Activated T-cell treated with anti-CD3 and anti-CD28 coated beads, Interleukin-2, amount 50 U/mL, for 4 hours (primary cell): ENCODE data around the gene FARS2. TPM values are rescaled to one million over a fixed set of nuclear protein-coding genes. Genes with fewer than 3 reads are reported as not detected.

ENCODE experiments used
- ATAC-seq, 2 donors: fragments of 200-7000 bp; cut with Tn5 transposase; one replicate each; pipeline ENCODE4 v1.10.0; 2021
- DNase-seq: peaks from one replicate; pipeline ENCODE4 v3.0.0-alpha.2; 2020
- H3K27me3 Mint-ChIP-seq: one replicate; pipeline ENCODE4 v1.8.0; 2021; ENCODE audit warnings: low read depth, mixed read lengths
- H3K36me3 Mint-ChIP-seq: one replicate; pipeline ENCODE4 v1.8.0; 2022; ENCODE audit warnings: mixed read lengths; ENCODE audit not compliant: insufficient read depth
- H3K4me1 Mint-ChIP-seq: one replicate; pipeline ENCODE4 v1.8.0; 2021; ENCODE audit warnings: low read depth, mixed read lengths
- H3K4me3 Mint-ChIP-seq: one replicate; pipeline ENCODE4 v1.8.0; 2021; ENCODE audit warnings: mild to moderate bottlenecking, moderate library complexity, mixed read lengths
- H3K9me3 Mint-ChIP-seq: one replicate; pipeline ENCODE4 v1.8.0; 2021; ENCODE audit warnings: mixed read lengths
- total RNA-seq, 3 donors: library from RNA; stranded (reverse); gene quantifications; one replicate each; pipeline ENCODE4 v1.2.1, GENCODE V29; 2021

The FARS2 gene
- total RNA-seq, 3 donors from 2014 or later, result 28.3 to 31.0 (median 29.9) TPM

DNA sequence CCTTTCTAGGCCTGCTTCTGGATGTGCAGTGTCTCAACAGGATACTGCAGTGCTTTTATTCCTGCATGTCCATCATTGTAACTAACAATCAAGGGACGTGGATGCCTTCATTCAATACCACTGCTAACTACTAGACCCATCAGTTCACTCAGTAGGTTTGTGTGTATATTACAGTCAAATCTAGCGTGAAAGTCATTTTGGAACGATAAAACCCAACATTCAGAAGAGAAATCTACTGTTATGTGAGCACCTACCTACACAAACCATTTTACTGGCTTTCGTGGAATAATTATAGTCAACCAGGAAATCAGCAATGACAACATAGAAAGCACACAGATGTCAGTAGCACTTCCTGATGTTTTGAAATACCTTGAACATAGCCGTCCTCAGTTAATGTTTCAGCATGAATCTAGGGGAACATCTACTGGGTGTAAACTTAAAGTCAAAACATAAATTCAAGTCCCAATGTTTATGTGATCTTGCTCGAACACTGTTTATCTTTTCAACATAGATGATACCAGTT lies 270.6 kb downstream of the FARS2 start:
- H3K9me3 Mint-ChIP-seq, result no peaks in the 10 kb centered on the region
- H3K36me3 Mint-ChIP-seq, result peaks cover 15% of the 10 kb centered on the region
- no peaks in the 10 kb centered on the region for H3K27me3 Mint-ChIP-seq
- peaks cover 4% of the 10 kb centered on the region for H3K4me1 Mint-ChIP-seq
- H3K4me3 Mint-ChIP-seq, result no peak overlapping the region
- no peak for ATAC-seq
- no peak for DNase-seq

- no peaks in the 10 kb centered on the region for H3K9me3 Mint-ChIP-seq
- peaks cover 19% of the 10 kb centered on the region for H3K36me3 Mint-ChIP-seq
- DNase-seq (no peak), ATAC-seq (no peak)
- peaks cover 2% of the 10 kb centered on the region for H3K4me1 Mint-ChIP-seq
- no peaks in the 10 kb centered on the region for H3K27me3 Mint-ChIP-seq
- H3K4me3 Mint-ChIP-seq, result no peak overlapping the region
These were observed 271.6 kb downstream of the FARS2 start for GRCh38 chr6:5532941-5533340.

GRCh38 chr6:5534643-5535042 lies 273.3 kb downstream of the FARS2 start:
- H3K27me3 Mint-ChIP-seq, result no peaks in the 10 kb centered on the region
- no peak for ATAC-seq
- no peaks in the 10 kb centered on the region for H3K9me3 Mint-ChIP-seq
- no peak overlapping the region for H3K4me3 Mint-ChIP-seq
- H3K36me3 Mint-ChIP-seq, result peaks cover 16% of the 10 kb centered on the region
- peaks cover 2% of the 10 kb centered on the region for H3K4me1 Mint-ChIP-seq
- DNase-seq, result no peak

DNA sequence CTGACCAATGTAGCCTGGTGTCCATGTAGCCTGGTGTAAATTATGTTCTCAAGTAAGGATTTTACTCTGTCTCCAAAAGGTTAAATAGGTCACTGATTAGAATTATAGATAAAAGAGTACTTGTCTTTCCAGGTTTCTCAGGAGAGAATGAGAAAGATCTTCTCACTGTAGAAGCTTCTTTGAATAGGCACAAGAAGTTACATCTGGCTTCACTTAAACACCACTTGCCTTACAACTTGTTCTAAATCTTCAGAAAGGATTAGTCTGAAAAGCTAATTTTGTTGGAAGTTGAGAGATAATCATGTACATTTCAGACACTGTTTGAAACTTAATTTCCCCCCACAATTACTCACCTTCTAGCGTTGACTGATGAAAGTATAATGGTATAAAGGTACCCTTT lies 275.3 kb downstream of the FARS2 start:
- Mint-ChIP-seq H3K4me1 (peaks cover 10% of the 10 kb centered on the region), H3K36me3 (peaks cover 23% of the 10 kb centered on the region), H3K27me3 (no peaks in the 10 kb centered on the region), H3K9me3 (peaks cover 3% of the 10 kb centered on the region), H3K4me3 (no peak overlapping the region)
- no peak for ATAC-seq
- DNase-seq, result no peak

DNA sequence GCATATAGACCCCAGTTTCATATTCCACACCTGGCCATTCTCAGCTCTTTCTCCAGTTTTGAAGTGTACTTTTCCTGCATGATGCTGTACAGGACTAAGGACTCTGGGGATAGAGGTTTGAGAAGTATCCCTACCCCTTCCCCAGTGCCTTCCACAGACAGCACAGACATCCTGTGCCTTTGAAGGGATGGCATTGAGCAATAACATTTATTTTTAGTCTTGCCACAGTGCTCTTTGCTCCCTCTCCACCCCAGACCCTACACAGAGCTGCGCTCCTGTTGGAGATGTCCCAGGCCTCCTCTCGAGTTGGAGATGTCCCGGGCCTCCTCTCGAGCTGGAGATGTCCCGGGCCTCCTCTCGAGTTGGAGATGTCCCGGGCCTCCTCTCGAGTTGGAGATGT lies 275.8 kb downstream of the FARS2 start:
- H3K36me3 Mint-ChIP-seq, result peaks cover 23% of the 10 kb centered on the region
- ATAC-seq (no peak), DNase-seq (no peak)
- no peak overlapping the region for H3K4me3 Mint-ChIP-seq
- no peaks in the 10 kb centered on the region for H3K27me3 Mint-ChIP-seq
- peaks cover 3% of the 10 kb centered on the region for H3K9me3 Mint-ChIP-seq
- peaks cover 10% of the 10 kb centered on the region for H3K4me1 Mint-ChIP-seq

GRCh38 chr6:5537967-5538366 lies 276.7 kb downstream of the FARS2 start:
- H3K9me3 Mint-ChIP-seq, result peaks cover 3% of the 10 kb centered on the region
- ATAC-seq, result no peak
- H3K4me1 Mint-ChIP-seq, result peaks cover 10% of the 10 kb centered on the region
- no peak overlapping the region for H3K4me3 Mint-ChIP-seq
- DNase-seq, result no peak
- no peaks in the 10 kb centered on the region for H3K27me3 Mint-ChIP-seq
- peaks cover 24% of the 10 kb centered on the region for H3K36me3 Mint-ChIP-seq

DNA sequence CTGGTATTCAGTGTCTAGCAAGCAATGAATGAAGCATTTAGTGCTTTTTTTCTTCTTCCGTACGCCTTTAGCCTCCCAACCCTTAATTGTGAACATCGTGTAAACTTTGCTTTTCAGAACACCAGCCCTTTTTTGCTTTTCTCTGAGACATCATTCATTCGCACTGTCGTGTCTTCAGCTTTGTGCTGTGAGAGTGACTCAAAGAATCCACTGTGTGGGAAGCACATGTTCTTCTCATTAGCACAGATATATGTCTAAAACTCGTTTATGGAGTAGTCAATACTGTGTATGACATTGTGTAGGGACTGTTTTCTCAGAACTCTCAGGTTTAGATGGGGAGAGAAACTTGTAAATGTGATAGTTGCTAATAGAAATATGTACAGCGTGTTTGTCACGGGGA lies 279.1 kb downstream of the FARS2 start:
- H3K27me3 Mint-ChIP-seq, result no peaks in the 10 kb centered on the region
- DNase-seq, result no peak
- peaks cover 3% of the 10 kb centered on the region for H3K9me3 Mint-ChIP-seq
- ATAC-seq, result no peak
- peaks cover 21% of the 10 kb centered on the region for H3K36me3 Mint-ChIP-seq
- no peak overlapping the region for H3K4me3 Mint-ChIP-seq
- peaks cover 10% of the 10 kb centered on the region for H3K4me1 Mint-ChIP-seq

- peaks cover 10% of the 10 kb centered on the region for H3K4me1 Mint-ChIP-seq
- H3K4me3 Mint-ChIP-seq, result no peak overlapping the region
- H3K27me3 Mint-ChIP-seq, result no peaks in the 10 kb centered on the region
- H3K36me3 Mint-ChIP-seq, result peaks cover 23% of the 10 kb centered on the region
- no peak for ATAC-seq
- peaks cover 3% of the 10 kb centered on the region for H3K9me3 Mint-ChIP-seq
- no peak for DNase-seq
These were observed 279.7 kb downstream of the FARS2 start for GRCh38 chr6:5541025-5541424.

DNA sequence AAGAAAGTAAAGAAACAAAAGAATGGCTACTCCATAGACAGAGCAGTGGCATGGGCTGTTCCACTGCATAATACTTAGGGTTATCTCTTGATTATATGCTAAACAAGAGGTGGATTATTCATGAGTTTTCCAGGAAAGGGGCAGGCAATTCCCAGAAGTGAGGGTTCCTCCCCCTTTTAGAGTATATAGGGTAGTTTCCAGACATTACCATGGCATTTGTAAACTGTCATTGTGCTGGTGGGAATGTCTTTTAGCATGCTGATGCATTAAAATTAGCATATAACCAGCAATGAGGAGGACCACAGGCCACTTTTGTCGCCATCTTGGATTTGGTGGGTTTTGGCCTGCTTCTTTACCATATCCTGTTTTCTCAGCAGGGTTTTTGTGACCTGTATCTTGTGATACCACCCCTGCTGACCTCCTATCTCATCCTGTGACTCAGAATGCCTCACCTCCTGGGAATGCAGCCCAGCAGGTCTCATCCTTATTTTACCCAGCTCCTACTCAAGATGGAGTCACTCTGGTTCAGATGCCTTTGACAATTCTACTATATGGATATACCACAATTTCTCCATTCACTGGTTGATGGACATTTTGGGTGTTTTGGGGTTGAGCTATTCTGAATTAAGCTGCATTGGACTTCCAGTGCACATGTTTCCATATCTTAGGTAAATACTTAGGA lies 280.6 kb downstream of the FARS2 start:
- peaks cover 27% of the 10 kb centered on the region for H3K36me3 Mint-ChIP-seq

DNA sequence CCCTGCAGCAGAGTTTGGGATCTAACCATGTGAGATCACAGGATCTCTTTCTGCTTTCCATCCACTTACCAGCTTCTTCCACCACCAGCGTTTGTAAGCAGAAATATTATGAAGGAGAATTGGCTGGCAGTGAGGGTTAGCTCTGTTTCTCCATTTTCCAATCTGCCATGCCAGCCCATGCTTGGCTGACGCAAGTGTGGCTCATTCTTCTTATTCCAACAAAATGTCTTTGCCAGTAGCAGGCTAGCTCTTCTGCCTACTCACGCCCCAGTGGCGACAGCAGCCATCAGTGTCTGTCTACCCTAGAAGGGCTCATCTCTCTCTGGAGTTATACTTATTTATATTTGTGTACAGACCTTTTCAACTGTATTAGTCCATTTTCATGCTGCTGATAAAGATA lies 286.2 kb downstream of the FARS2 start:
- peaks cover 48% of the 10 kb centered on the region for H3K36me3 Mint-ChIP-seq

More for the DNA sequence above, 280.6 kb downstream of the FARS2 start:
- Mint-ChIP-seq H3K4me1 (peaks cover 10% of the 10 kb centered on the region), H3K9me3 (peaks cover 3% of the 10 kb centered on the region), H3K4me3 (no peak overlapping the region), H3K27me3 (no peaks in the 10 kb centered on the region)
- ATAC-seq (no peak), DNase-seq (no peak)

GRCh38 chr6:5550631-5551030 lies 289.3 kb downstream of the FARS2 start:
- DNase-seq (no peak), ATAC-seq (no peak)
- no peaks in the 10 kb centered on the region for H3K27me3 Mint-ChIP-seq
- H3K4me3 Mint-ChIP-seq, result no peak overlapping the region
- H3K9me3 Mint-ChIP-seq, result peaks cover 13% of the 10 kb centered on the region
- H3K4me1 Mint-ChIP-seq, result no peaks in the 10 kb centered on the region
- peaks cover 46% of the 10 kb centered on the region for H3K36me3 Mint-ChIP-seq

More for the DNA sequence above, 286.2 kb downstream of the FARS2 start:
- H3K27me3 Mint-ChIP-seq, result no peaks in the 10 kb centered on the region
- no peak for ATAC-seq
- DNase-seq, result no peak
- H3K9me3 Mint-ChIP-seq, result peaks cover 13% of the 10 kb centered on the region
- H3K4me3 Mint-ChIP-seq, result no peak overlapping the region
- H3K4me1 Mint-ChIP-seq, result peaks cover 1% of the 10 kb centered on the region

DNA sequence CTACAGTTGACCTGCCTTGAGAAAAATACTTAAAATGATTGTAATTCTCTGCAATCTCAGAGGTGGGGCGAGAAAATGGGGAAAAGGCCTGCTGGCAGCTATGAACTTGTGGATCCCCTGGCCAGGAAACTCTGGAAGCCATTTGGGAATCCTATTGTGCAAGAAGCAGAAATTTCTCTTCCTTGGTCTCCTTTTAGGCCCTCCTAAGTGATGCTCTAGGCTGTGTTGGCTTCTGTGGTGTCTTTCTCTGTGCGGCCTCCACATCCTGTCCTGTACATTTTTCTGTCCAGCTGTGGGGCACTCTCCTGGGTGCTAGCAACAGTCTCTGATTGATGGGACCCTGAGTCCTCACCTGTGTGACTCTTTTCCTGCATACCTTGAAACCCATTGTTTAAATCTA lies 290.9 kb downstream of the FARS2 start:
- Mint-ChIP-seq H3K36me3 (peaks cover 38% of the 10 kb centered on the region), H3K4me1 (no peaks in the 10 kb centered on the region), H3K27me3 (no peaks in the 10 kb centered on the region), H3K4me3 (no peak overlapping the region), H3K9me3 (peaks cover 13% of the 10 kb centered on the region)
- DNase-seq (no peak), ATAC-seq (no peak)

- ATAC-seq, result no peak
- peaks cover 29% of the 10 kb centered on the region for H3K36me3 Mint-ChIP-seq
- no peak for DNase-seq
- no peaks in the 10 kb centered on the region for H3K4me1 Mint-ChIP-seq
- peaks cover 13% of the 10 kb centered on the region for H3K9me3 Mint-ChIP-seq
- no peak overlapping the region for H3K4me3 Mint-ChIP-seq
- H3K27me3 Mint-ChIP-seq, result no peaks in the 10 kb centered on the region
These were observed 292.5 kb downstream of the FARS2 start for GRCh38 chr6:5553767-5554166.

DNA sequence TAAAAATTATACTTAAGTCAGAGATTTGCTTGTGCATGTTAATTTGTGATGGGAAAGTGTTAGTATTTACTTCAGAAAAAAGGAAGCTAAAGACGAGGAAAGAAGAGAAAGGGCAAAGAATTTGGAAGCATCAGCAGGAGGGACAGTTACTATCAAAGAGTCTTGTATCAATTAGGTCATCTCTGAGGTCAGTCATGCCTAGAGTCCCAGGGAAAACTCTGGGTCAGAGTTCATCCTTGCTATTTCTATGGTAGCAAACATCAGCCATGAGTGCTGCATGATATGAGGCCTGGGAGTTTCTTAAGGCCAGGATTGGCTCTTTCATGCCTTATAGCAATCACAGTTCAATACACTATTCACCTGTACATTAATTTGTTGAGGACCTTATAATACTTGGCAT lies 292.9 kb downstream of the FARS2 start:
- DNase-seq (no peak), ATAC-seq (no peak)
- Mint-ChIP-seq H3K4me1 (no peaks in the 10 kb centered on the region), H3K9me3 (peaks cover 13% of the 10 kb centered on the region), H3K4me3 (no peak overlapping the region), H3K36me3 (peaks cover 27% of the 10 kb centered on the region), H3K27me3 (no peaks in the 10 kb centered on the region)

DNA sequence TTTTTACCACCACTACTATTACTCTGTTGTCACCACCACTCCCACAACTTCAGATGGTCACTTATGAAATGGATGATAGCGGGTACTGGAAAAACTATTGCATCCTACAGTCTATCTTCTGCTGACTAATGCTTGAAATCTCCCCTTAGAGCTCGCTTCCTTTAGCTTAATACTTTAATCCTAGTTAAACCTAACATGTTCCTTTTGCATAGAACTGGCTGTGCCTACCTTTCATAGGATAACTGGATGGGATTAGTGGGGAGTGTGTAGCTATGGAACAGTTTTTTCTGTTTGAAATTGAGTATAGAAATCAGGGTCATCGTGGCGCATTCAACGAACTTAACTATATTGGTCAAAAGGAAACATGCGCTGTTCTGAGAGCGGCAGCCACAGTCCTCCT lies 294.7 kb downstream of the FARS2 start:
- Mint-ChIP-seq H3K36me3 (peaks cover 16% of the 10 kb centered on the region), H3K27me3 (no peaks in the 10 kb centered on the region), H3K9me3 (peaks cover 4% of the 10 kb centered on the region), H3K4me1 (peaks cover 2% of the 10 kb centered on the region), H3K4me3 (no peak overlapping the region)
- no peak for ATAC-seq
- DNase-seq, result no peak
